GM19328 (cell line): ENCODE results near the gene FBXL22.

ENCODE experiments used
- ATAC-seq: cut with Tn5 transposase; IDR thresholded peaks from one replicate; pipeline ENCODE4 v1.9.1; 2021; ENCODE audit warnings: mild to moderate bottlenecking, moderate library complexity; ENCODE audit not compliant: unreplicated experiment

The FBXL22 gene

DNA sequence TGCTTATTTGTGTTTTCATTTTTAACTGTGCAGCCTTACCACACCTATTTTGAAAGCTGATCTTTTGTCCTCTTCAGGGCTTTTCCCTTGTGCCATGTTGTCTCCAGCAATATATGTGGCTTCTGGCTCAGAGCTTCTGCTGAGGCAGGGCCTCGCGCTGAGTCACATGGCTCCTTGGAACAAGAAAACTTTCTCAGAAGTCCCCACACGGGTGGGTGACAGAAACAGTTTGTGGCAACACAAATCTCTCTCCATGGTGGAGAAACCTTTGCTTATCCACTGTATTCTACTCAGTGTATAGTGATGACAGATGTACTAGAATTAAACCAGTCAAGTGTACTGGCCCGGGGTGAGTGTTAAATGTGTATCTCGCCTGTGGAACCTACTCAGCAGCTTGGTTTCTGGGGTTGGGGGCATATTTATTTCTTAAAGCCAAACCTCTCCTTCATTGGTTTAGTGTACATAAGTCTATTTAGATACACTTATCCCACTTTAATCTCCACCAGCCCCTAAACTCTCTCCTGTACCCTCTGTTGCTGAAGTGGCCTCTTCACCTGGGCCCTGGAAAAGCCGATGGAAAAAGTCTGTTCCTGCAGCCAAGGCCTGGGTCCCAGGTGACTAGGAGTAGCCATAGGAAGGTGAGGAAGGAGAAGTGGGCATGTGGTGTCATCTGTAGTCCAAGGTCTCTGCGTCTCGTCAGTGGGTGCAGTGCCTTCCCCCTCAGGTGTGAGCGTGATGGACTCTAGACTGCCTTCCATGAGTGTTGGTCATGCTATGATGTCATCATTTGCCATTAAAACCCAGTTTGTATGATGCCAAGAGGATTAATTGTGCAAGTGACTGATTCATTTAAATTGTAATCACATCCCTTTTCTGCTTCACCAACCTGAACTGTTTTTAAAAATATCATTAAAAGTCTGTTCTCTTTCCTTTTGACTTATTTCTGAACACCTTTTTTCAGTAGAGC lies 3.2 kb upstream of the FBXL22 start:
- ATAC-seq, result no peak

DNA sequence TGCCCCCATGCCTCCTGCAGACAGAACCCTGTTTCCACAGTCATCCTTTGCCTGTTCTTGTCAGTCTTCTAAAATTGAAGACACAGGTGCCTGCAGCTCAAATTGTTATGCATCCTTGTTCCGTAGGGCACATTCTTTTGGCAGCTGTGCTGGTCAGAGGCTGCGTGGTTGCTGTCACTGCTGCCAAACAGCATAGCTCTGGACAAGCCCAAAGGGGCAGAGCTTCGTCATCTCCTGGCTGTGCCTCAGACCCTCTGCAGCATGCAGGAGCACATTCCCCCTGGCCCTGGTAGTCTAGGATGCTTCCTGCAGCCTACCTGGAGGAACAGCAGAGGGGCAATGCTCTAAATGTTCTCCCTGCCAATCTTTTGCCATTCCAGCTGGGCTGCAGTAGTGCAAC lies 2.1 kb upstream of the FBXL22 start:
- ATAC-seq, result no peak

DNA sequence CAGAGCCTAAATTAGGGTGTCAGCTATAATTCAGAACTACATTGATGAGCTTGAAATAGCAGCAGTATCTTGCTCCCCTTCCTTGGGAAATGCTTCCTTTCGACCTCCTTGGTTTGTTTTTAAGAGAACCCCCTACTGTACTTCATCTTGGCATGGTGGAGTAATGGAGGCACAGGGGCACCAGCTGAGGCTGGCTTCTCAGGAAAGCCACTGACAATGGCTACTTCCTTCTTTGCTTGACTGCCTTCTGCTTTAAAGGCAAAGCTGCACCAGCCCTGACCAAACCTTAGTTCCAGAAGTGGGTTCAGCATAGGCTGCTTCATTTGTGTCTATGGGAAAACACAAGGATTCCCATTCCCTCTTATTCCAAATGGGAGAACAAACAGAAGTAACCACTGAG lies 1.5 kb upstream of the FBXL22 start:
- no peak for ATAC-seq

DNA sequence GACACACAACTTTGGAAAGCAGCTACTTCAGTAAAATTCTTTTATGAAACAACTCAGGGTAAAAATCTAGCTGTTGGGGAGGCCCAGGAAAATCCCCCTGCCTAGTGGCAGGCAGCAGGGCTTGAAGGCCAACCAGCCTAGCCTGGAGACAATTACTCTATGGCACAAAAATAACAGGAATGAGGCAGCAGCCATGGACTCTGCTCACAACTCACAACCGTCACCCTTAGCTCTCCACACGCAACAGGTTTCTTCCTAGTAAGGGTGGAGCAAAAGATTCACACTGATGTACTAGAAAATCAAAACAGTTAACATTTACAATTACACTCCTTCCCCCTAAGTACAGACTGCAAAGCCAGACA lies 530 bp upstream of the FBXL22 start:
- ATAC-seq, result no peak

DNA sequence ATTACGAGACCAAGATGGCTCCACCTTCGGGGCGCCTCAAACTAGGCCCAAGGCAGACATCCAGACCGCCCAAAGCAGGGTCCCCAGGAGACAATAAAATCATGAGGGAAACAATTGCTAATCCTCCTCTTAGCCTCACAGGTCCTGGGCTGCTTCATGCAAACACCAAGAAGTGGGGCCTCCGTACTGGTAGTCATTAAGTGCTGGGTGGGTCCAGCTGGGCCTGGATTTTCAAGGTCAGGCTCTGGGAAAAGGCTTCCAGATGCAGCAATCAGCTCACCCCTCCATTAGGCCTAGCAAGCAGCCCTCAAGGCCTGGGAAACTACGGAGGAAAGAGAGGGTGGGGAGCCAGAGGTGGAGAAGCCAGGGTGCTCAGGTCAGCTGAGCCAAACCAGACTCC lies 634 bp downstream of the FBXL22 start:
- no peak for ATAC-seq

DNA sequence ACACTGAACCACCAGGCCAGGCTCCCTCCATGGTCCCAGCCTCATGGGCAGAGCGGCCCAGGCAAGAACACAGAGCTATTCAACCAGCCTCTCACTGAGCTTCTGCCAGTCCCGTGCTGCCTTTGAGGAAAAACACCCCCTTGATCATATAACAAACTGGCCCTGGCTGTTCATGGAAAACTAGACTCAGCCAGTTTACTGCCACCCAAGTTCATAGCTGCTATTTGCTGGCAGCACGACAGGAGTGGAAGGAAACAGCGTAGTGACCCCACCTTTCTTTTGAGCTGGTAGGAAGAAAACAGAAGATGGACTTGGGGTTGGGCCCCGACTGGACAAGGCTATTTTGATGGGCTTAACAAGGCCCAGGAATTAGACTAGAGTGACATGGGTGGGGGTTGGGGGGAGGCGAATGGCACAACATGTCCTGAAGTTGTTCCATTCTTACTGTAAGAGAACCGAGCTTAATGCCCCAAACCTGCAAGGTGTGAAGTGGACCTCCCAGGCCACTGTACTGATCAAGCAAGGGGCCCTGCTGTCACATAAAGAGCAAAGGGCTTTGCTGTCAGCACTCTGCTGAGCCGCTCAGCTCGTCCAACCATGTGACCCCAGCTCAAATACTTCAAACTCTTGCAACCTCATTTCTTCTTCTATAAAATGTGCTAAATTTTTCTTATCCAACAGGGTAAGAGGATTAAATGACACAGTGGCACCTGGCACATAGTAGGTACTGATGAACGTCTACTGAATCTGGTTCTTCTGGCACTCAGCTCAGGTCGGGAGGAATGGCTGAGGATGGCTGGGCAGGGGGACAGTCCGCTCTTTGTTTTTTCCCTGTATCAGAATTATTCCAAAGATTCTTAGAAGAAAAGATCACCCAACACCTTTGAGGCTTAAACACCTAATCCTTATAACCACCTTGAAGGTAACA lies 1.6 kb downstream of the FBXL22 start:
- no peak for ATAC-seq

DNA sequence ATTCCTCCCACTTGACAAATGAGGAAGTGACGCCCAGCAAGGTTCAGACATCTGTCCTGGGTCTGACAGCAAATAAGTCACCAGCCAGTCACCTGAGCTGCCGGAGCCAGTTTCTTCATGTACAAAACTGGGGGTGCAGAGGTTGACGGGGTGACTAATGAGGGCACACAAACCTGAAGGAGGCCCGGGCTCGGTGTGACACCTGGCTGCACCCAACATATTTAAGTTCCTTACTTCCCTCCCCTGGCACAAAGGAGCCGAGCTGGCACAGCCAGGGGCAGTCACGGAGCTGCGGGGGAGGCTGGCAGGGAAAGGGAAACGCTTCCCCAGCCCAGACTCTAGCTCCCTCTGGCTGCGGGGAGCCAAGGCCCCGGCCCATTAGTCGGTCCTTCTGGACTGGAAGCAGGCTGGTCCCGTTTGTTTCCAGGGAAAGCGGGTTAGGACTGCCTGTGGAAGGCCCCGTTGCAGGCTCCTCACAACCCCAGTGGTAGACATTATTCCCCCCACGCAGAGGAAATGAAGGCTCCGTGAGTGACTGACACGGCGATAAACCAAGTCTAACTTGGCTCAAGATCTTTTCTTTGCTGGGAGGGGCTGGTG lies 2.3 kb downstream of the FBXL22 start:
- ATAC-seq, result no peak

DNA sequence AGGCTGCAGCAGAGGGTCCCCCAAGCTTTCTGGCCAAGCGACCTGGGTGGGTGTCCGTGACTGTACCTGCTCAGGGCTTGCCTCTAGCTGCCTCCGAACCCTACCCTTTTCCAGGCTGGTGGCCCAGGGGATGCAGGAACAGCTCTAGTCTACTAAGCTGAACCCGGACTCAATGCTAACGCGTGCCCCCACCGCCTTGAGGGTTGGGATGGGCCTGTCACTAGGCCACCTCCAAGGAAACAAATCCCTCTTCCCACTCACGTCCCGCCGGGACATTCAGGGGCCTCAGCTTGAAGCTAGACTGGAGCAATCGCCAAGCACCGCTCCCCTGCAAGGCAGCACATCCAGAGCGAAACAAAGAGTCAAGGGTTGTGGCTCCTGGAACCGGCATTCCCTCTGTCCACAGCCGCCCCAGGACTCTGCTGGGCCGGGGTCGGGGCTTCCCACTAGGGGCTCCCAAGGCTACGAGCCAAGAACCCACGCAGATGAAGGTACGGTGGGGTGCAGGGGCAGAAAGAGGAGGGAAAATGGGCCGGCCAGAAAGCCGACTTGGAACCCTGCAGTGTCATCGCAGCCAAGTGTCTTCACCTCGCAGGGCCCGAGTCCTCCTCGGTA lies 2.9 kb downstream of the FBXL22 start:
- ATAC-seq, result no peak

DNA sequence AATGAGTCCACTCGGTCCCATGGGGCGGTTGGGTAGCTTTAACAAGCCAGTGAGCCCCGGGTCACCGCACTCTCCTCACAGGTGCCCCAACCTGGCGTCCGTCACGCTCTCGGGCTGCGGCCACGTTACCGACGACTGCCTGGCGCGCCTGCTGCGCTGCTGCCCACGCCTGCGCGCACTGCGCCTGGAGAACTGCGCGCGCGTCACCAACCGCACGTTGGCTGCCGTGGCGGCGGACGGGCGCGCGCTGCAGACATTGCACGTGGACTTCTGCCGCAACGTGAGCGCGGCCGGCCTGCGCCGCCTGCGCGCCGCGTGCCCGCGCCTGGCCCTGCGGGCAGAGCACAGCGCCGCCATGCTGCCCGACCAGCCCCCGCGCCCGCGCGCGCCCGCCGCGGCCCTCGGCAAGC lies 3.4 kb downstream of the FBXL22 start:
- peak; percentile 66 for ATAC-seq

DNA sequence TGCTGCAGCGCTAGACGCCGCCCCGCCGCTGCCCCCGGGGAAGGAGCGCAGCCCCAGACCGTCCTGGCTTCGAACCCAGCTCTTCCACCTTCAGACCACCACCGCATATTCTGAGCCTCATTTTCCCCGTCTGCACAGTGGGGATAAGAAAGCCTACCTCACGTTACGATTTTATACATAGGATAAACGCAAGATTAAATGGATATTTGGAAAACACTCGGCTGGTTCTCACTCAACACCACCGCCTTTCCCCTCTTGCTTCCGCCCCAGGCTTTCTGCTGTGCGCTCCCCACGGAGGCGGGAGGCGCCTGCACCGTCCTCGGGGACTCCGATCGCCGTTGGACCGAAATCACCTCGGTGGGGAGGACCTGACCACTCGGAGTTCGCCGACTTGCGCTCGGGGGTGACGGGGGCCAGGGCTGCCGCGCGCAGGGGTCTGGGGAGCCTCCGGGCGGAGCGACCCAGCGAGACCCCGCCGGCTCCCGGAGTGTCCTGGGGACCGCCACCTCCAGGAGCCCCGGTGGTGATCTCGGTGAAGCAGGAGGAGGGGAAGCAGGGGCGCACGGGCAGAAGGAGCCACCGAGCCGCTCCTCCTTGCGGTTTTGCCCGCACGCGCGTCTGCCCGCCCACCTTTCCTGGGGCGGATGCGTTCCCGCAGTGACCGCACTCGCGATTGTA lies 4.0 kb downstream of the FBXL22 start:
- ATAC-seq, result peak; percentile 6

DNA sequence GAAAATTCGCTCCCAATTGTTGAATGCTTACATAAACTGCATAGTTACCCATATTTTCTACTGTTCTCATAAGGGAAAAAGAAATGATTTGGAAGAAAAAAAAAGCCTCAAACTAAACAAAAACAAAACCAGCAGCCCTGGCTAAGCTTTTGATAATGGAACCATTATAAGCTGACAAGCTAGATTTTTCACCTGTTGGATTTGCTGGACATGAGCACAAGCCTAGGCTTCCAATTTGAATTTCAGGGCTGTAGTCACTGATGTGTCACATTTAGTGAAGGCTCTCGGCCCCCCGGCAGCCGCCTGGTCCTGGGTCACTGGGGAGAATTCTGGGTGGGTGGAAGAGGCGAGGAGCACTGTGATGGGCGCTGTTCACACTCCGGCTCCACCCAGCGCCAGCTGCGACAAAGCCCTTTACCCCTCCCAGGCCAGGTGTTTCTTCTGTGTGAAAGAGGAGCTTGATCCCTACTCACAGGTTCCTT lies 4.6 kb downstream of the FBXL22 start:
- ATAC-seq, result no peak

DNA sequence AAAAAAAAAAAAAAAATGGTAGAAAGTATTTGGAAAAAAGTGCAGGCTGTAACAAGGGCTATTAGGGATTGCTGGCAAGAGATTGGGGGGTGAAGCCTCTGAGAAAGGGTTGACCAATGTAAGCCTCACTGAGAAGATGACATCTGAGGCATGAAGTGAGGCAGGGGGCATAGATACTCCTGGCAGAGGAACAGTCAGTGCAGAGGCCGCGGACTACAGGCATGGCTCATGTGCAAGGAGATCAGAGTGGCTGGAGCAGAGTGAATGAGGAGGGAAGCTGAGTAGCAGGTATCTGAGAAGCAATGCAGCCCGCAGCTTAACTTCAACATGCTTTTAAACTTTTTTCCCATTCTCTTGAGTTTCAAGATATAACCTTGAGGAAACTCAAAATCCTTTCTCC lies 5.4 kb downstream of the FBXL22 start:
- ATAC-seq, result no peak

DNA sequence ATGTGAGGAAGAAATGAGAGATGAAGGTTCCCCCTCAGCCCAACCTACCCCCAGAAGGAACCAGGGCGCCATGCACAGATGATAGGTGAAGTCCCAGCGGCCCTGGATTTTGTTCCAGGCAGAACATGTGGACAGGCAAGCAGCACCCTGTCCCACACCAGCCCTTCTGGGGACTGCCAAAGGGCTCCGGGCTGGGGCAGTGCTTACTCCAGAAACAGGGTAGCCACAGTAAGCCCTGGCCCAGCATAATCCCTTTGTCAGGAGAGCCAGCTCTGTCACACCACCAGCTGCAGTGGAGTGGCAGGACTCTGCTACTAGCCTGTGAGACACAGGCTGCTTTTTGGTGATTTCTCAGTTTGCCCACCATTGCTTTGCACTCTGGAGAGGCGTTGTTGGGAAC lies 6.3 kb downstream of the FBXL22 start:
- no peak for ATAC-seq

DNA sequence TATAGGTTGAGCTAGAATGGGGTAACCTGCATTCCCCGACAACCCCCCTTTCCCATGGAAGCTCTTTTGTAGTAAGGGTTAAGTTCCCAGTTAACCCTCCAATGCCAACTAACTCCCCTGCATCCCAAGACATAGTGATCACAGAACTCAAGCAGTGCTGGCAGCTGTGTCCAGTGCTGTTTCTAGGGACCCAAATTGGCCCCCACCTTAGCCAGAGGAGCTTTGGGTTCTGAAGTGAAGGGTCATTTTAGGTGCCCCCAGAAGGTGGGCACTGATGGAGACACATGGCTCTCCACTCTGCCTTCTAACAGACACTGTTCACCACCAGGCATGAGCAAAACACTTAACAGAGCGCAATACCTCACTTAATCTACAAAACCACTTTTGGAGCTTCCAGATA lies 7.1 kb downstream of the FBXL22 start:
- no peak for ATAC-seq

DNA sequence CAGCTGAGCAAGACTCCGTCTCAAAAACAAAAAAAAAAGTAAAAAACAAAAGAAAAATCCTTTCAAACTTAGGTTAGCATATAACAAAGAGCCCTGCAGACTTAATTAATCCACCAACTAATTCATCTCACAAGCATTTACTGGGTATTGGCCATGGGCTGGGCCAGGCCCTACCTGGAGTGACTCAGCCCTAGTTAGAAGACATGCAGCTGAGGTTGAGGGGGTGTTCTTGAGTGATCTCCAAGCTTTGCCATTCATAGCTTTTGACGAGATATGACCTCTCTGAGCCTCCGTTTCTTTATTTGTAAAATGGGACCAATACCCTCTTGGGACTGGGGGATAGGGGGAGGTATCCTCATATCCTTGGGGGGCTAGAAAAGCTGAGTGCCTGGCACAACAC lies 7.8 kb downstream of the FBXL22 start:
- no peak for ATAC-seq

DNA sequence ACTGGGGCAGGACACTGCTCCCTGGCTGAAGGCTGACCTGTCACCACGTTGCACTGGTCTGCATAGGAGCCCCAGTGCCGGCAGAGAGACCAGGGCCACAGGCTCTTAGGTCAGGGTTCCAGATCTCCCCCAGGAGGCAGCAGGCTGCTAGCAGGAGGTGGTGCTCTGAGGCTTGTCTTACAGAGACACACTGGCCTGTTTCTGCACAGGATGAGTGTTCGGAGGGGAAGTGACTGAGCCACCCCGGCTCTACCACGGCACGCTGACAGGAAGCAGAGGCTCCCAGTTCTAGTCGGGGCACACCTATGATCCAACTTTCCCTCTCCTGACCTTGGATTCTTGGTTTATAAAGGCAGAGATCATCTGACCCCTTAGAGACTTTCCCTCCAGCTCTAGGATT lies 8.6 kb downstream of the FBXL22 start:
- ATAC-seq, result no peak

DNA sequence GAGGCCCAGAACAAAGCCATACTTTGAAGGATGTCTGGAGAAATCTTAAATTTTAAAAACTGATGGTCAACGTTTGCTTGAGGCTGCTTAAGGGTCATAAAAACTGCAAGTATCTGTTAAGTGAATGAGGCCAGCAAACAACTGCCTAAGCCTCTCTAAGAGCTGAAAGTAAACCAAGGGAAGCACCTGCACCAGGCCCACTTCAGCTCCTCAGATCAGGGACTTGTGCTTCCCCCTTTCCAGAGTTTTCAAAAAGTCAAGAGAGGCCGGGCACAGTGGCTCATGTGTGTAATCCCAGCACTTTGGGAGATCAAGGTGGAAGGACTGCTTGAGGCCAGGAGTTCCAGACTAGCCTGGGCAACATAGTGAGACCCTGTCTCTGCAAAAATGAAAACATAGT lies 9.1 kb downstream of the FBXL22 start:
- no peak for ATAC-seq

DNA sequence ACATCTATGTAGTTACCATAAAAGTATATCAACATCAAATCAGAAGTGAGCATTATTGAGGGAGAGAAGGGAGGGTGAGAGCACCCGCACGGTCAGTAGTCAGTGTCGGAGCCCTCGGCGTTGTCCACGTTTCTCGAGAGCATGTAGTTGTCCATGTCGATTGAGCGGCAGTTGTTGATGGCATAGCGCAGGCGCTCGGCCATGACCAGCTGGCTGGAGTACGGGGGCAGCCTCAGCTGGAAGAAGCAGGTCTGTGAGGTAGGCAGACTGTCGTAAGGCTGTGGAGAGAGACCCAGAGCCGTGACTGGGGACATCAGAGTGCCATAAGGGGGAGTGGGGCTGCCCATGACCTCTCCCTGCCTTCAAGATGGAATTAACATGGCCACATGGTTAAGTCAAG lies 11.8 kb downstream of the FBXL22 start:
- ATAC-seq, result no peak

DNA sequence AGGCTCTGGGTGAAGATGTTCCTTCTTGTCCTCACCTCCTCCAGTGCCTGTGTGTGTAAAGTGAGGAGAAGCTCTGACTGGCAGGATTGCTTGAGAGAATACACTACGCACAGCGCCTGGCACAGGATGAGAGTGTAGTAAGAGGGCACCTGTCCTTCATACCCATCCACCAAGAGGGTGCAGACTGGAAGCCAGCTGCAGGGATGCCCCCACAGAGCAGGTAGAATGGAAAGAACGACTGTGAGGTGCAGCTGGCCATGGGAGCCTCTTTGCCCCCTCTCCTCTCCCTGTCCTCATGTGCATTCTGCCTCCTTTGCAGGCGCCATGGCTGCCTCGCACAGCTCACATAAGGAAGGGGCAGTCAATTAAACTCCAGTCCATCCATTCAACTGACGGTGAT lies 12.3 kb downstream of the FBXL22 start:
- ATAC-seq, result no peak

DNA sequence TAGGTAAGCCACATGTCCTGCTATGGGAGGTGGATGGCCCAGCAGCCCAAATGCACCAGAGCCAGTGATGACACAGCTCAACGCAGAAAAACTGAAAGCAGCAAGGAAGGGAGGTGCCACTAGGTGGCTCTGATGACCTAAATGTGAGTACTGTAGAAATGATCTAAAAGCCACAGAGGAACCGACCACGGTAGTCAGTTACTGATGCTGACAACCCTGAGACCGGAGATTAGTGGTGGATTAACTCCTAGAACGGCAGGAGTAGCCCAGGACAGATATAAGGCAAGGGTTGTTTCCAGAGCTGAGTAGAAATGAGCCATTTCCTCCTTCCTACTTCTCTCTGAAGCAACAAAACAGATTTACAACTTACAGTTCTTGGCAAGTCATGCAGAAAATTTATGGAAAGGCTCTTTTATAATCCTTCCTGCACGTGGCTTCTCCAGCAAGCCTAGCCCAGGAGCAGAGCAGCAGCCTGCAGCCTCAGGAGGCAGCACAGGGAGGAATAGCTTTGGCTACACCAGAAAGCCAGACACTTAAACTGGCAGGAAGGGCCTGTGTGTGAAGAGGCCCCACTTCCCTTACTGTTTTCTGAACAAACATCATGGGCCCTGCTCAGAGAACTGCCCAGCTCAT lies 13.1 kb downstream of the FBXL22 start:
- ATAC-seq, result no peak
